IMR-90 (cell line): ENCODE measurements around the gene CAB39. TPM values are rescaled to one million over a fixed set of nuclear protein-coding genes. Genes with fewer than 3 reads are reported as not detected.

Source experiments
- ATAC-seq: fragments of 200-7000 bp; cut with Tn5 transposase; 2 replicates; pipeline ENCODE4 v1.9.1; 2020; ENCODE audit warnings: low read depth, mild to moderate bottlenecking, moderate library complexity
- BruUV-seq: library from RNA; stranded (reverse); fragments of 400-500 nt; replicated peaks from 2 replicates; lab custom pipeline; 2021; lab: Mats Ljungman, UMichigan
- CTCF ChIA-PET: fragments of 300-600 bp; formaldehyde crosslinking; extraction: SDS; loops from one replicate; lab custom pipeline; 2021; ENCODE audit warnings: antibody characterized with exemption; lab: Yijun Ruan, JAX
- POLR2A ChIA-PET: fragments of 300-600 bp; sonication (Branson Sonifier 250); formaldehyde crosslinking; loops from one replicate; lab custom pipeline; 2022; ENCODE audit warnings: antibody characterized with exemption; ENCODE audit not compliant: unreplicated experiment; lab: Charles Lee
- DNase-seq: peaks from one replicate; pipeline ENCODE4 v3.0.0; 2013
- H2AFZ ChIP-seq: replicated peaks from 2 replicates; pipeline ENCODE3; 2013; ENCODE audit warnings: low read length, mild to moderate bottlenecking; ENCODE audit not compliant: poor library complexity
- H2AK5ac ChIP-seq: 2 replicates; pipeline ENCODE4 v1.6.1; 2013; ENCODE audit warnings: low read depth, low read length, inconsistent platforms
- H2AK9ac ChIP-seq: replicated peaks from 2 replicates; pipeline ENCODE3; 2013; ENCODE audit warnings: mild to moderate bottlenecking, low read depth, low read length, moderate library complexity; ENCODE audit not compliant: poor library complexity
- H2BK120ac ChIP-seq: 2 replicates; pipeline ENCODE4 v1.6.1; 2013; ENCODE audit warnings: low read depth, low read length, inconsistent platforms
- H2BK15ac ChIP-seq: 3 replicates; pipeline ENCODE4 v1.6.1; 2013; ENCODE audit warnings: low read depth, low read length, inconsistent platforms
- H2BK20ac ChIP-seq: 2 replicates; pipeline ENCODE4 v1.6.1; 2013; ENCODE audit warnings: low read depth, mild to moderate bottlenecking, inconsistent platforms, low read length, moderate library complexity
- H2BK5ac ChIP-seq: 2 replicates; pipeline ENCODE4 v1.6.1; 2013; ENCODE audit warnings: mild to moderate bottlenecking, low read depth, low read length, inconsistent platforms; ENCODE audit not compliant: poor library complexity, severe bottlenecking
- H3K14ac ChIP-seq: replicated peaks from 2 replicates; pipeline ENCODE4 v1.6.1; 2013; ENCODE audit warnings: low read depth, low read length, inconsistent platforms
- H3K18ac ChIP-seq: 2 replicates; pipeline ENCODE4 v1.6.1; 2013; ENCODE audit warnings: low read depth, low read length, control low read depth
- H3K23ac ChIP-seq: 2 replicates; pipeline ENCODE4 v1.6.1; 2013; ENCODE audit warnings: low read depth, low read length, inconsistent platforms
- H3K27ac ChIP-seq: 2 replicates; pipeline ENCODE4 v1.5.1; 2013; ENCODE audit warnings: mild to moderate bottlenecking, control low read depth, low read length; ENCODE audit not compliant: insufficient read depth
- H3K27me3 ChIP-seq: 2 replicates; pipeline ENCODE4 v1.6.1; 2013; ENCODE audit warnings: low read length; ENCODE audit not compliant: control insufficient read depth, insufficient read depth
- H3K36me3 ChIP-seq: 2 replicates; pipeline ENCODE4 v1.6.1; 2013; ENCODE audit warnings: low read length, mixed read lengths; ENCODE audit not compliant: control insufficient read depth, insufficient read depth
- H3K4ac ChIP-seq: 2 replicates; pipeline ENCODE4 v1.6.1; 2013; ENCODE audit warnings: low read depth, low read length, inconsistent platforms
- H3K4me1 ChIP-seq: 2 replicates; pipeline ENCODE4 v1.6.1; 2013; ENCODE audit warnings: low read length, mixed read lengths; ENCODE audit not compliant: control insufficient read depth, insufficient read depth
- H3K4me2 ChIP-seq: 2 replicates; pipeline ENCODE4 v1.6.1; 2013; ENCODE audit warnings: low read depth, mild to moderate bottlenecking, control low read depth, low read length, moderate library complexity
- H3K4me3 ChIP-seq: 2 replicates; pipeline ENCODE4 v1.5.1; 2013; ENCODE audit warnings: low read depth, mild to moderate bottlenecking, control low read depth, low read length, moderate library complexity; ENCODE audit not compliant: insufficient read depth
- H3K56ac ChIP-seq: 2 replicates; pipeline ENCODE4 v1.6.1; 2013; ENCODE audit warnings: low read length, inconsistent platforms; ENCODE audit not compliant: insufficient read depth; ENCODE audit errors: extremely low read depth
- H3K79me1 ChIP-seq, 2 experiments: 2 replicates each; pipeline ENCODE4 v1.6.1; 2013; ENCODE audit warnings: low read length in 2 of 2, inconsistent platforms in 1 of 2, low read depth in 1 of 2
- H3K9ac ChIP-seq: 2 replicates; pipeline ENCODE4 v1.6.1; 2013; ENCODE audit warnings: low read depth, low read length, control low read depth
- H3K9me1 ChIP-seq: 2 replicates; pipeline ENCODE4 v1.6.1; 2013; ENCODE audit warnings: low read length, inconsistent platforms; ENCODE audit not compliant: insufficient read depth
- H3K9me3 ChIP-seq: 2 replicates; pipeline ENCODE4 v1.6.1; 2013; ENCODE audit warnings: low read length; ENCODE audit not compliant: control insufficient read depth, insufficient read depth
- H4K20me1 ChIP-seq: 2 replicates; pipeline ENCODE4 v1.6.1; 2013; ENCODE audit warnings: low read length, inconsistent platforms; ENCODE audit not compliant: insufficient read depth
- H4K5ac ChIP-seq: 2 replicates; pipeline ENCODE4 v1.6.1; 2013; ENCODE audit warnings: mild to moderate bottlenecking, low read depth, low read length, control low read depth
- H4K8ac ChIP-seq, 2 experiments: 2 replicates each; pipeline ENCODE4 v1.6.1; 2013; ENCODE audit warnings: low read depth in 2 of 2, low read length in 2 of 2, control low read depth in 1 of 2, inconsistent platforms in 1 of 2
- H4K91ac ChIP-seq: 2 replicates; pipeline ENCODE4 v1.6.1; 2013; ENCODE audit warnings: low read depth, low read length, inconsistent platforms; ENCODE audit not compliant: insufficient read depth
- CEBPB ChIP-seq: IDR thresholded peaks from 2 replicates; pipeline ENCODE4 v1.6.1; 2012; ENCODE audit warnings: low read depth, low read length, improper control_type of control experiment
- CHD1 ChIP-seq: IDR thresholded peaks from 2 replicates; pipeline ENCODE4 v1.6.1; 2012; ENCODE audit warnings: low read depth, low read length, improper control_type of control experiment
- FOS ChIP-seq: fragments of 150-350 bp; IDR thresholded peaks from 2 replicates; pipeline ENCODE4 v1.6.1; 2016; ENCODE audit warnings: low read depth, low read length
- MAFK ChIP-seq: IDR thresholded peaks from 2 replicates; pipeline ENCODE4 v1.6.1; 2012; ENCODE audit warnings: low read depth, low read length, improper control_type of control experiment
- MAZ ChIP-seq: IDR thresholded peaks from 2 replicates; pipeline ENCODE4 v1.6.1; 2012; ENCODE audit warnings: low read depth, mild to moderate bottlenecking, low read length, improper control_type of control experiment, moderate library complexity, borderline replicate concordance
- MXI1 ChIP-seq: IDR thresholded peaks from 2 replicates; pipeline ENCODE4 v1.6.1; 2012; ENCODE audit warnings: low read depth, mild to moderate bottlenecking, low read length, moderate library complexity, borderline replicate concordance
- NFE2L2 ChIP-seq: fragments of 150-350 bp; IDR thresholded peaks from 2 replicates; pipeline ENCODE4 v1.6.1; 2016; ENCODE audit warnings: low read depth, mild to moderate bottlenecking, low read length
- POLR2A ChIP-seq: IDR thresholded peaks from 2 replicates; pipeline ENCODE4 v1.6.1; 2012; ENCODE audit warnings: mild to moderate bottlenecking, low read depth, low read length
- RFX5 ChIP-seq: IDR thresholded peaks from 2 replicates; pipeline ENCODE4 v1.8.0; 2012; ENCODE audit warnings: low read depth, mild to moderate bottlenecking, low read length, moderate library complexity
- SMC3 ChIP-seq: fragments of 150-350 bp; IDR thresholded peaks from 2 replicates; pipeline ENCODE4 v1.6.1; 2016; ENCODE audit warnings: low read depth, mild to moderate bottlenecking, antibody characterized with exemption, low read length, moderate library complexity
- WGBS, 2 experiments: methylation state at CpG; one replicate each; pipeline versions ENCODE4 v1.1.5 to v1.1.7; 2013; ENCODE audit warnings: missing lambda C conversion rate in 2 of 2; ENCODE audit not compliant: insufficient read length in 1 of 2; ENCODE audit errors: extremely low coverage in 2 of 2; 5-methylcytosine and 5-hydroxymethylcytosine counted together
- dilution Hi-C: fragments of 300-500 bp; cut with HindIII; formaldehyde crosslinking; loops from one replicate; pipeline ENCODE4 v1.14.3; 2018; ENCODE audit warnings: low sequenced_read_pairs; ENCODE audit not compliant: unreplicated experiment
- in situ Hi-C: fragments of 300-500 bp; cut with MboI; formaldehyde crosslinking; loops from 3 replicates; pipeline ENCODE4 v1.14.3; 2019; ENCODE audit warnings: low sequenced_read_pairs, inconsistent platforms, mixed read lengths
- intact Hi-C: fragments of 100-400 bp; cut with micrococcal nuclease; formaldehyde crosslinking; loops from 2 replicates; pipeline ENCODE4 v1.10.0; 2022
- polyA plus RNA-seq, 3 experiments: library from polyadenylated mRNA; depleted of rRNA; stranded (reverse); fragments of >200 nt; gene quantifications; 2 replicates each; pipeline ENCODE4 v1.2.3, GENCODE V29; 2012; ENCODE audit warnings: low replicate concordance in 1 of 3
- total RNA-seq: library from RNA; depleted of rRNA; stranded (reverse); fragments of >200 nt; gene quantifications from 2 replicates; pipeline ENCODE4 v1.2.3, GENCODE V29; 2012
- TF ChIP-seq, protein P1 (sequence below): conservative IDR thresholded peaks from 2 replicates; pipeline ENCODE4 v1.5.1; 2012; ENCODE audit warnings: mild to moderate bottlenecking, low read depth, low read length, improper control_type of control experiment

Gene CAB39
- total and polyA plus RNA-seq, 2 of the 4 experiments (the other 2 are of a cell fraction) = 38.2 to 71.7 TPM

DNA sequence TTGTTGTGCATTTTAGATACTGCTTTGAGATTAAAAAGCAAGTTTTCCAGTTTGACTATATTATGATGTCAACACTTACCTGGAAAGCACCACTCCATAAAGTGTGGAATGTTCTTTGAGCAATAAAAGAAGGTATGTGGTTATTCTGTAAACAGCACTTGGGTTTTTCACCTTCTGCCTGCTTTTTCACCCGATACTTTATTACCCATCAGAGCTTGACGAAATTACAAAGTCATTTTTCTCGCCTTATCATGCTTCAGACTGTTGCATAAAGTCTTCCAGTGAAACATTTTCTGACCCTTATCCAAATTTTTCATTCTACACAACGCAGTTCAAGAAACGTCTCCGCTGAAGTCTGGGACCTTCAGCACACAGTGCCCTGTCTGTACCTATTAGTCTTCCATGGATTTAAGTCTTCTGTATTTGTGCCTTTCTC, 25.2 kb downstream of the CAB39 start:
- ATAC-seq (no peak), DNase-seq (no peak)
- H3K23ac ChIP-seq = 0 out of 2 replicates have a peak overlapping the region, but pooled peaks have one; percentile 28
- BruUV-seq = no TSS peak
- dilution Hi-C loops (no loop called here), intact Hi-C loops (no loop called here), in situ Hi-C loops (no loop called here)
- no peak overlapping the region for H2AK5ac ChIP-seq
- H4K8ac ChIP-seq = no peak overlapping the region
- 100% methylated on average over 1 of the region's 6 CpGs; no CpG with 5 or more reads in 1 of the 2 experiments for WGBS, 2 experiments
- ChIA-PET POLR2A (no interaction called here), CTCF (no interaction called here)
- H2BK20ac ChIP-seq = no peak overlapping the region
- peak overlapping the region; percentile 48; the same call in 1 of the 2 replicates for H3K4me2 ChIP-seq
- H3K4ac ChIP-seq = no peak overlapping the region
- TF ChIP-seq CEBPB (no peak), POLR2A (no peak), FOS (no peak), MAFK (no peak), RFX5 (no peak), CHD1 (no peak), MXI1 (no peak), MAZ (no peak), SMC3 (no peak), NFE2L2 (no peak)
- TF ChIP-seq, protein P1, sequence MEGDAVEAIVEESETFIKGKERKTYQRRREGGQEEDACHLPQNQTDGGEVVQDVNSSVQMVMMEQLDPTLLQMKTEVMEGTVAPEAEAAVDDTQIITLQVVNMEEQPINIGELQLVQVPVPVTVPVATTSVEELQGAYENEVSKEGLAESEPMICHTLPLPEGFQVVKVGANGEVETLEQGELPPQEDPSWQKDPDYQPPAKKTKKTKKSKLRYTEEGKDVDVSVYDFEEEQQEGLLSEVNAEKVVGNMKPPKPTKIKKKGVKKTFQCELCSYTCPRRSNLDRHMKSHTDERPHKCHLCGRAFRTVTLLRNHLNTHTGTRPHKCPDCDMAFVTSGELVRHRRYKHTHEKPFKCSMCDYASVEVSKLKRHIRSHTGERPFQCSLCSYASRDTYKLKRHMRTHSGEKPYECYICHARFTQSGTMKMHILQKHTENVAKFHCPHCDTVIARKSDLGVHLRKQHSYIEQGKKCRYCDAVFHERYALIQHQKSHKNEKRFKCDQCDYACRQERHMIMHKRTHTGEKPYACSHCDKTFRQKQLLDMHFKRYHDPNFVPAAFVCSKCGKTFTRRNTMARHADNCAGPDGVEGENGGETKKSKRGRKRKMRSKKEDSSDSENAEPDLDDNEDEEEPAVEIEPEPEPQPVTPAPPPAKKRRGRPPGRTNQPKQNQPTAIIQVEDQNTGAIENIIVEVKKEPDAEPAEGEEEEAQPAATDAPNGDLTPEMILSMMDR = no peak
- no peaks in the 10 kb centered on the region for H3K9me3 ChIP-seq
- no peak overlapping the region for H3K18ac ChIP-seq
- no peak overlapping the region for H2BK120ac ChIP-seq
- no peaks in the 10 kb centered on the region for H3K27me3 ChIP-seq
- no peak overlapping the region for H3K56ac ChIP-seq
- peaks cover 31% of the 10 kb centered on the region for H3K9me1 ChIP-seq
- peak overlapping the region; percentile 17; the same call in 1 of the 2 replicates for H3K14ac ChIP-seq
- no peak overlapping the region for H3K27ac ChIP-seq
- H2BK5ac ChIP-seq = peak overlapping the region; percentile 43
- no peak overlapping the region for H2AFZ ChIP-seq
- H4K5ac ChIP-seq = no peak overlapping the region
- peaks cover 13% of the 10 kb centered on the region for H3K4me1 ChIP-seq
- H3K36me3 ChIP-seq = peaks cover 7% of the 10 kb centered on the region
- no peak overlapping the region for H2AK9ac ChIP-seq
- no peak overlapping the region for H3K4me3 ChIP-seq
- no peak overlapping the region for H4K91ac ChIP-seq
- peaks cover 73% of the 10 kb centered on the region for H4K20me1 ChIP-seq
- no peak overlapping the region for H2BK15ac ChIP-seq
- H3K9ac ChIP-seq = no peak overlapping the region
- peaks cover 29 to 75% of the 10 kb centered on the region in 2 experiments for H3K79me1 ChIP-seq
